AG08396 (cell line): ENCODE measurements around the gene SLC25A1.
"Not testable (repeated sequence)": the region's sequence is repeated elsewhere in the genome, so short reads cannot be mapped to it uniquely, and the experiment has no call there.

Experiments
- DNase-seq: peaks from one replicate; pipeline ENCODE4 v3.0.0; 2012; ENCODE audit warnings: low spot score, mixed read lengths

The SLC25A1 gene

GRCh38 chr22:19206287-19206686 lies 27.8 kb upstream of the SLC25A1 start:
- no peak for DNase-seq

- no peak for DNase-seq
These were observed 26.1 kb upstream of the SLC25A1 start for GRCh38 chr22:19204640-19205039.

GRCh38 chr22:19203834-19204233 lies 25.3 kb upstream of the SLC25A1 start:
- no peak for DNase-seq

- not testable (repeated sequence) for DNase-seq
These were observed 24.3 kb upstream of the SLC25A1 start for GRCh38 chr22:19202799-19203186.

DNA sequence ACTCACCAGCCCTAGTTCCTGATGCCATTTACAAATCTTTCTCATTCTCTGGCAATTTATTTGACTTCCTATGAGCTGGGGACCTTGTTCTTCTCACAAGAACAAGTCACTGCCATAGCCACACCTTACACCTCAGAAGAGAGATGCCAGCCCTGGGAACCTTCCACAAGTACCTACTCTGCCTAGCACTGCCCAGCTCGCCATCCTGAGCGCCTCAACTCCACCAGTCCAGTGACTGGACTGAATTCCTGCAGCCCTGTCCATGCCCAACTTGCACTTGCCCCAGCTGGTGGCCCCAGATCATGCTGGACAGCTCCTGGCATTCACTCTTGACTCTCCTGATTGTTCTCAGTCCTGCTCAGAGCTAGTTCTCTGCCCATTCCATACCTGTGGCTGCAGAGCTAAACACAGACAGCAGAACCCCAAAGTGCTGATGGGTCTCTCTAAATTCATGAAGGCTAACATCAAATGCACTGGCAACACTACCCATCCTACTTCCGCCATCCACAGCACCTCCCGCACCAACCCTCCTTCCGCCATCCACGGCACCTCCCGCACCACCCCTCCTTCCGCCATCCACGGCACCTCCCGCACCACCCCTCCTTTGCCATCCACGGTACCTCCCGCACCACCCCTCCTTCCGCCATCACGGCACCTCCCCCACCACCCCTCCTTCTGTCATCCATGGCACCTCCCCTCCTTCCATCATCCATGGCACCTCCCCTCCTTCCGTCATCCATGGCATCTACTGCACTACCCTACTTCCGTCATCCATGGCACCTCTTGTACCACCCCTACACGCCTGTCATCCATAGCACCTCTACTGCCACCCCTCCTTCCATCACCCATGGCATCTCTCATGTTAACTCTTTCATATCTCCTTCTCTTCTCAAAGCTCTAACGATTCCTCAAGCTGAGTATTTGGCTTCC lies 23.6 kb upstream of the SLC25A1 start:
- peak; percentile 32 for DNase-seq

DNA sequence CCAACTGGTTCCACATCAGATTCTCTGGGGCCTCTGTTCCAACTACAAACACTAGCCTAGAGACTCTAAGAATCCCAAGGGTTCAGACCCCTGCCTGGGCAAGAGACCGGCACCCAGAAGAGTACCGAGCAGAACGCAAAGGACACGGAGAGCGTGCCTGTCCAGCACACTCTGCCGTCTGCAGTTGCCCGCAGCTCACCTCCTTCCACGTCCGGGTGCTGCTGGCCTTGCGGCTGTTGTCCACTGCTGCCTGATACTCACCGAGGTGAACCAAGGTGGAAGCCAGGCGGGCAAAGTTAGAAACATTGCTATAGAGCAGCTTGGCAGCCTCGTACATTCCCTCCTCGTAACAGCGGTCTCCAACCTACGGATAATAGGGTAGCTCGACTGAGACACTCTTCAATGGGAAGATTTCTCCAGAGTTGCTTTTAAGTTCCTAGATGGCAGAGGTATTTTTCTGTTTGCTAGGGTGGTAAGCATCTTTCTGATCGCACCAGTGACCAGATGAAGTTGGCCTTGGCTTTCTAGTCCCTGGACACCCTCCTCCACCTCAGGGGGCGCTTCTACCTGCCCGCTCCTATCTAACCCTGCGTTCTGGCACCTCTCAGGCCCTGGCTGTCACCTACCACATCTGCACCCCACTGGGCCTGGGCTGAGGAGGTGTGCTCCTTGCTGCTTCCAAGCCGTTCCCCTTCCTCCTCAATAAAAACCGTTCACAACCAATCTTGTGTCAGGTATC lies 22.8 kb upstream of the SLC25A1 start:
- DNase-seq, result no peak

DNA sequence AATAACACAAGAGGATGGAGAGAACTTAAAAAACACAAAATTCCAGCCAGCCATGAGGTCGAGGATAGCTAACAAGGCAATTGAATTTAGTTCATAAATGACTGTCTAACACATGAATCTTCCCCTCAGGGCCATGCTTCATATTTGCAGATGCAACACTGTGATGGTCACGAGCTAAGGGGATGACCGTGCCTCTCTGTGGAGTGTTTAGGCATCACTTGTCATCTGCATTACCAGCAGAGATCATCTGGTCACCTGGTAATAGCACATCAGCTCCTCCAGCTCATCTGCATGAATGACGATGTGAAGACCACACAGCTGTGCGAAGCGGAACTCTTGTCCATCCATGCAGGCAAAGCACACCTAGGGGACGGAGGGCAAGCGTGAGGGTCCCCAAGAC lies 20.9 kb upstream of the SLC25A1 start:
- no peak for DNase-seq

DNA sequence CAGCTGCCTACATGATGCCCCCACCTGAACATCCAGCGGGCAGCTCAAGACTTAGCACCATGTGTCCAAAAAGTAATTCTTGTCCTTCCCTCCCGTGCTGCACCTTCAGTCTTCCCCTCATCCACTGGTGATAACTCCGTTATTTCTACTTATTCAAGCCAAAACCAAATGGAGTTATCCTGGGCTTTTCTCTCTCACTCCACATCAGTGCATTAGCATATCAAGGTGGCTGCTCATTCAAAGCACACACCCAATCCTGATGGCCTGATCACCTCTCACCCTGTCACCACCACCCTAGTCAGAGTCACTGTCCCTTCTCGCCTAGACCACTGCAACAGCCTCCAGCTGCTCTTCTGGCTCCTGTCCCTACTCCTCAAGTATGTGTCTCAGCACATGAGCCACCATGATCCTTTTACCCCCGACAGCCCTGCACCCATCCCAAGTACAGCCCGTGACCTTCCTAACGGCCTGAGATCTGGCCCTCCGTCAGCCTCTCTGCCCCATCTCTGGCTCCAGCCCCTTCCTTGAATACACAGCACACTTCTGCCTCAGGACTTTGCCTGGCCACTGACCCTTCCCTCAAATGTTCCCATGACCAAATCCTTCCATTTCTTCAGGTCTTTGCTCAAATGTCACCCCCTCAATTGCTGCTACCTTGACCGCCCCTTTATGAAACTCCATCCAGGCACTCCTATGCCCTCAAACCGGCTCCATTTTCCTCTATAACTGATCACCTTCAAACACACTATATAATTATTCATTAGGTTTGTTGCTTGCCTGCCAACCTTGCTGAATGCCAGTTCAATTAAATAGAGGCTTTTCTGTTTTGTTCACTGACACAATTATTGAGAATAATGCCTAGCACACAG lies 19.7 kb upstream of the SLC25A1 start:
- no peak for DNase-seq

DNA sequence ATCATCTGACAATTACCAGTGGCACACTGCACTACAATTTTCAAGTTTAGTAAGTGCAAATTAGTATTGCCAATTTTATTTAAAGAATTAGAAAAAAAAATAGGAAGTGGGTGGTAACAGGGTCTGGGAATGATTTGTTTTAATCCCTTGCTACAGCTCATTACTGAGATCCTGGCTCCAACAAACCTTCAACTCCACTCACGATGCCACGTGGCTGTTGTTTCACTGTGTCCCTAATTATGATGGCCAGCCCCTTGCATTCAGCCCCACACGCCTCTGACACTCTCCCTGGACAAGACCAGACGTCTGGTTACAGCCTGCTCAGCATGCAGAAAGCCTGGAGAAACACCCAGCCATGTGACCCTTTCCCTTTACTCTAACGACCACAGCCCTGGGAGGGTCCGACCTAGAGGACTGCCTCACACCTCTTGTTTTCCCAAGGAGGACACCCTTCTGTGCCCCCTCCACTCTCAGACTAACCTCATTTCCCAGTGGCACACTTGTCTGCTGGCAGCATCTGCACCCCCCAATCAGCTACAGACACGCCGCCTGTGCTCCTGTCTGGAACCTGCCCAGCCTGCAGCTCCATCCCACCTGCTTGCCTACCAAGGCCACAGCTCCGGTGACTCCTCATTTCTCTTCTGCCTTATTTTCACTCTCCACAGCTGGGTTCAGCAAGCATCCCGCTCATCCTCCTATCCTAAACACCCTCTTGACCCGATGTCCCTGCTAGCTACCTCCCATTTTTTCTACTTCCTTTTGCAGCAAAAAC lies 18.5 kb upstream of the SLC25A1 start:
- no peak for DNase-seq

DNA sequence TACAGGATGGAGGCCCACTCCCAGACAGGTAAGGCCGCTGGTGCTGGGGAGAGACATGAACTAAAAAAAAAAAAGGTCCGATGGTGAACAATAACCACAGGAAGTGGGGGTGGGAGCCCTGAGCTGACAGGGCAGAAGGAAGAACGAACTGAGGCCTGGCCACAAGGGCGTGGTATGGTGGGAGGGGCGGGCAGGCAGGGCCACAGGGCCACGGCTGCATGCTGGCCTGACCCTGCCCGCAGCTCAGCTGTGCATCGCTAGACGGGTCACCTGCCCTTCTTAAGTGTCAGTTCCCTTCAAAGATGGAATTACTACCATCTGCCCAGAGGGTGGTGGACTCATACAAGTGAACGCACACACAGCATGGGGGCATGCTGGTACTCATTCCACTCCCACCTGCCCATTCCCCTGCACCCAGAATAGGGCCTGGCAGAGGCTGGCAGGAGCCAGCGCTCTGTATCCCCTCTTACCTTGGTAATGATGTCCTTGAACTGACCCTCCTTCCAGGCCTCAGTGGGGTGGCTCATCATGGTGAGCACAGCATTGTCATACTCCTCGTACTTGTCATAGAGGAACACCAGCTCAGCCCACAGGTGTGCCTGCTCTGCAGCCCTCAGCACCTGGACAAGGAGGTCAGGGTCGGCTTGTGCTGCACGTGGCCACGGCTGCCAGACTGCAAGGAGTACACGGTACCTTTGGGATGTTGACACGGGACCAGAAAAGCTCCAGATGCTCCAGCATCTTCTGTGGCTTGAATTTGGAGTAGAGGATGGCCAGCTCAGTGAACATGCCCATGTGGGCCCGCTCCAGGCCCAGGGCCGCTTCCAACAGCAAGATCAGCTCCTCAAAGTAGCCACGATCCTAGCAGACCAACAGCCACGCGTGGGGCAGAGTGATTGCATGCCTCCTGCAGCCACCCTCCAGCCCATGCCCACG lies 17.5 kb upstream of the SLC25A1 start:
- DNase-seq, result no peak

DNA sequence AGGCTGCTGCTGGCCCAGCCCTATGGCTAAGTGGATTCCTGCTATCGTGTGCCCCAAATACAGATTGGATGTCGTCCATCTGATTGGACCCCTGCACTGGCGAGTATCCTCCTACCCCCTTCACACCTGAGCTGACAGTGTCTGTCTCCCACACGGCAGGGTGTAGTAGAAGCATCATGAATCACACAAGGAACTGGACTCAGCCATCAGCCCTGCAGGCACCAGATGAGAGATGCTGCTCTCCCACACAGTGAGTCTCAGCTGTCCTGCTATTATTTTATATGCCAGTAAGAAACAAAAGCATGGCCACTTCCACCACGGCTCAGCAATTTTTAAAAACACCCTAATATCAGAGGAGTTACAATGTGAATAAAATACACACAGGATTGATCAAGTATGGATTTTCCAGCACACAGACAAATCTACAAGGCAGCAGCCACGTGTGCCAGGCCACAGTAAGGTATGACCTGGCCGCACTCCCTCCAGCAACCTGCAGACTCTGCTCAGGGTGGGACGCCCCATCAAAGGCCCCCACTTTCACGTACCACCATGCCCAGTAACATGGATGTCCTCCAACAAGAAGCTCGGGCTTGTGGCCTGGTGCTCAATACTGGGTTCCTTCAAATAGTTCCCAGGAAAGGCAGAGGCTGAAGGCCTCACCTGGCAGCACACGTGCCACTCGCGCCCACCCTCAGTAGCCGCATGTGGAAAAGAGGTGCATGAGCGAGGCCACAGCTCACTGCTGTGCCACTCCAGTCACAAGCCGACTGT lies 16.4 kb upstream of the SLC25A1 start:
- no peak for DNase-seq

GRCh38 chr22:19193879-19194278 lies 15.3 kb upstream of the SLC25A1 start:
- DNase-seq, result no peak

DNA sequence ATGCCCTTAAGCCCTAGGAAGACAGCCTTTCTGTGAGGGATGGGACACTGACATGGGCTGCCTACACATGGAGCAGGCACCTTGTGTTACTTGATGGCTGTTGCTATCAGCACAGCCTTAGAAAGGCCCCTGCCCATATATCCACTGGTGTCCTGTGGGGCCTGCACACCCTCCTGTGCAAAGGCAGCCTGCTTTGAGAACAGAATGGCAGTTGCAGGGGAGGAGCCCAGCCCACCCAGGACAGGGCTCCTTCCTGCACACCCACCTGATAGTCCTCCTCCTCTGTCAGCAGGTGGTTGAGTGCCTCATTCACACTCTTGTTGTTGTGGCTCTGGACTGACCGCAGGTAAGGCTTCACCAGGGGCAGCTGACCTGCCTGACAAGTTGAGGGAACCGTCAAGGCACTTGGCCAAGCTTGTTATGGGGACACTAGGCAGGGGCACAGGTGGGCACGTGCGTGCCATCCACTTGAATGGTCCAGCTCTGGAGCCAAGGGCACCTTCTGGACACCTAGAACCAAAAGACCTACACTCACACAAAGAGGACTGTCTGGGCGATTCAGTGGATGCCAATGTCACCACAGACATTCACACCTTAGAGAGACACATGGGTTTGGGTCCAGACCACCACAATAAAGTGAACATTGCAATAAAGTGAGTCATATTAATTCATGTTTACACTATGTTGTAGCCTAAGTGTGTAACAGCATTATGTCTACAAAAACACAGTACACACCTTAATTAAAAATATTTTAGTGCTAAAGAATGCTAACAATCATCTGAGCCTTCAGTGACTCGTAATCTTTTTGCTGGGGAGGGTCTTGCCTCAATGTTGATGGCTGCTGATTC lies 9.4 kb upstream of the SLC25A1 start:
- DNase-seq, result no peak

DNA sequence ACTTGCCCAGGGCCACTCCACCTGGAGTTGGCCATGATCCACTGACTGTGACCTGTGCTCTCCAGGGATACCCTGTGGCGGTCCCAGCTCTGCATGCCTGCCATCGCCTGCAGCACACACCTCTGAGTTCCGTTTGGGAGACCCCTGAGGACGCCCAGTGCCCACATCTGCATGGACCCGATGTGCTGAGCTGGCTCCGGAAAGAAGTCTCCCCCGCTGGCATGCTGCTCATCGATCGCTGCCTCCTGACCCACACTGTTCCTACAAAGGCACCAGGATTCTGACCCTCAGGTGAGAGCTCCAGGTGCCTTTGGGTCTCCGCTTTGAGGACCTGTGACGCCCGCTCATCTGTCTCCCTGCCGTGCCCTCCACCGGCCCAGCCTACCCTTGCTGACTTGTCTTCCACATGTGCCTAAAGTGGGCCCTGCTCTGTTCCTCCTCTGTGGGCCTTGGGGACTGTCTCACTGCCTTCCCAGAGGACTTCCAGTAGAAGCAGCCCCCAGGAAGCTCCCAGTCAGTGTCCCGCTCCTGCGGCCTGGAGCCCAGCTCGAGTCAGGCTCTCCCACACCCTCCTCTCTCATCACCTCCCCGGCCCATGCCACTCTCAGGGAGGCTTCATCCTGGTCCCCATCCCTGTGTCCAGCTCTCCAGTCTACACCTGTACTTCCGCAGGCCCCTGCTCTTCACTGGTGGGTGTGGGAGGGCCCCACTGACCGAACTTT lies 5.9 kb upstream of the SLC25A1 start:
- DNase-seq, result no peak

DNA sequence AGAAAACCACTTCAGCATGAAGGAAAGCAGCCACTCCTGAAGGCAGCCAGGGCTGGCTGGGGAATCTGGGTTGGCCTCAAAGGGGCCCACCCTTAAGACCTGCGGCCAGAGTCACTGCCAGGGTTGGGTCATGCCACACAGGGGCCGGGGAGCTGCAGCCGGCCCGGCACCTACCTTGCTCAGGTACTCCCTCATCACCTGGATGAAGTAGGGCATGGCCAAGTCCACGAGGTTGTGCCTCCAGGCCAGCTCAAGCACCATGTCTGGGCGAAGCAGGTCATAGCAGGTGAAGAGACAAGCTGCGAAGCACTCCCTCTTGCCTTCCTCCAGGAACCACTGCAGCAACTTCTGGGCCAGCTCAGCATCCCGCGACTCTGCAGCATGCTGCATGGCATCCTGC lies 4.7 kb upstream of the SLC25A1 start:
- no peak for DNase-seq

- no peak for DNase-seq
These were observed 4.1 kb upstream of the SLC25A1 start for GRCh38 chr22:19182472-19183157.

- no peak for DNase-seq
These were observed 3.4 kb upstream of the SLC25A1 start for GRCh38 chr22:19181786-19182471.
